Activated CD4-positive, alpha-beta T cell treated with anti-CD3 and anti-CD28 coated beads, Interleukin-2, amount 50 U/mL, for 24 hours (primary cell): ENCODE measurements around the gene SP6.

Experiments used
- DNase-seq, 2 donors: peaks; one replicate each; pipeline ENCODE4 v3.0.0-alpha.2; 2020; ENCODE audit warnings: low read depth in 1 of 2, low spot score in 1 of 2

Gene SP6

GRCh38 chr17:47856830-47857229, 5.9 kb upstream of the SP6 start:
- DNase-seq = no peak

- DNase-seq = no peak
Measured at GRCh38 chr17:47855737-47856136, 4.8 kb upstream of the SP6 start.

- DNase-seq = no peak
Measured at GRCh38 chr17:47853616-47854015, 2.7 kb upstream of the SP6 start.

- no peak for DNase-seq
Measured at GRCh38 chr17:47852113-47852949, 1.4 kb upstream of the SP6 start.

- DNase-seq = no peak
Measured at GRCh38 chr17:47851764-47852112, 775 bp upstream of the SP6 start.

GRCh38 chr17:47850373-47850691, 631 bp downstream of the SP6 start:
- no peak for DNase-seq

- DNase-seq = no peak
Measured at GRCh38 chr17:47848198-47848513, 2.8 kb downstream of the SP6 start.

GRCh38 chr17:47847341-47848197, 3.4 kb downstream of the SP6 start:
- DNase-seq = no peak

- no peak for DNase-seq
Measured at GRCh38 chr17:47846716-47847340, 4.1 kb downstream of the SP6 start.

GRCh38 chr17:47845716-47846075, 5.3 kb downstream of the SP6 start:
- DNase-seq = no peak

- no peak for DNase-seq
Measured at GRCh38 chr17:47844814-47845715, 5.9 kb downstream of the SP6 start.

- DNase-seq = no peak
Measured at GRCh38 chr17:47844227-47844626, 6.7 kb downstream of the SP6 start.

- DNase-seq = no peak
Measured at GRCh38 chr17:47843391-47843730, 7.6 kb downstream of the SP6 start.

GRCh38 chr17:47841488-47842291, 9.3 kb downstream of the SP6 start:
- no peak for DNase-seq

- DNase-seq = peak; percentile 80
Measured at GRCh38 chr17:47840742-47841487, 10.0 kb downstream of the SP6 start, which contains the start of gene SCRN2. Gene SCRN2, minus strand, starts transcription at chr17:47841273. Its CDS starts 430 bp downstream, at chr17:47840843.

GRCh38 chr17:47840001-47840741, 10.8 kb downstream of the SP6 start:
- no peak for DNase-seq

- no peak for DNase-seq
Measured at GRCh38 chr17:47839071-47839470, 11.9 kb downstream of the SP6 start.

- DNase-seq = no peak
Measured at GRCh38 chr17:47838636-47839035, 12.3 kb downstream of the SP6 start.

- DNase-seq = no peak
Measured at GRCh38 chr17:47837401-47838039, 13.4 kb downstream of the SP6 start.
